WTC11 (cell line): ENCODE results near the gene CD69. TPM values are rescaled to one million over a fixed set of nuclear protein-coding genes. Genes with fewer than 3 reads are reported as not detected.

Experiments
- ATAC-seq: fragments of 200-7000 bp; cut with Tn5 transposase; 2 replicates; pipeline ENCODE4 v1.10.0; 2021; ENCODE audit warnings: mild to moderate bottlenecking, moderate library complexity
- CTCF ChIA-PET: fragments of 300-600 bp; sonication (Branson Sonifier 250); formaldehyde crosslinking; loops from one replicate; lab custom pipeline; 2021; ENCODE audit warnings: antibody characterized with exemption; lab: Charles Lee
- POLR2A ChIA-PET: fragments of 350-600 bp; sonication (Branson Sonifier 250); formaldehyde crosslinking; loops from one replicate; lab custom pipeline; 2021; ENCODE audit warnings: antibody characterized with exemption; lab: Charles Lee
- DNase-seq: peaks from one replicate; pipeline ENCODE4 v3.0.0; 2021; ENCODE audit warnings: low spot score
- H3K27ac Mint-ChIP-seq: 2 replicates; pipeline ENCODE4 v1.8.0; 2021; ENCODE audit warnings: mixed read lengths
- H3K27me3 Mint-ChIP-seq: 2 replicates; pipeline ENCODE4 v1.8.0; 2021; ENCODE audit warnings: low read depth, mild to moderate bottlenecking, moderate library complexity, mixed read lengths
- H3K36me3 Mint-ChIP-seq: 2 replicates; pipeline ENCODE4 v1.8.0; 2021; ENCODE audit warnings: mixed read lengths
- H3K4me1 Mint-ChIP-seq: 2 replicates; pipeline ENCODE4 v1.8.0; 2022; ENCODE audit warnings: mixed read lengths
- H3K4me3 Mint-ChIP-seq: 2 replicates; pipeline ENCODE4 v1.8.0; 2021; ENCODE audit warnings: mild to moderate bottlenecking, moderate library complexity, mixed read lengths
- H3K9me3 Mint-ChIP-seq: 2 replicates; pipeline ENCODE4 v1.8.0; 2021; ENCODE audit warnings: mixed read lengths
- ARID4B ChIP-seq: sonication (generic); formaldehyde crosslinking; IDR thresholded peaks from 2 replicates; pipeline ENCODE4 v1.8.0; 2023; ENCODE audit warnings: missing genetic modification reagents, mild to moderate bottlenecking, borderline replicate concordance
- ATF1 ChIP-seq: sonication (generic); formaldehyde crosslinking; IDR thresholded peaks from 2 replicates; pipeline ENCODE4 v1.8.1; 2023; ENCODE audit warnings: mild to moderate bottlenecking, moderate library complexity, missing genetic modification reagents
- CREB1 ChIP-seq: sonication (generic); formaldehyde crosslinking; IDR thresholded peaks from 2 replicates; pipeline ENCODE4 v1.8.0; 2023; ENCODE audit warnings: mild to moderate bottlenecking, missing genetic modification reagents
- ETV6 ChIP-seq: sonication (generic); formaldehyde crosslinking; IDR thresholded peaks from 2 replicates; pipeline ENCODE4 v1.8.1; 2022; ENCODE audit warnings: mild to moderate bottlenecking, missing genetic modification reagents
- FOXK1 ChIP-seq: sonication (generic); formaldehyde crosslinking; IDR thresholded peaks from 2 replicates; pipeline ENCODE4 v1.8.0; 2022; ENCODE audit warnings: mild to moderate bottlenecking, moderate library complexity, missing genetic modification reagents
- FOXP4 ChIP-seq: sonication (generic); formaldehyde crosslinking; IDR thresholded peaks from 2 replicates; pipeline ENCODE4 v1.8.0; 2022; ENCODE audit warnings: mild to moderate bottlenecking, missing genetic modification reagents
- IRF2 ChIP-seq: sonication (generic); formaldehyde crosslinking; IDR thresholded peaks from 2 replicates; pipeline ENCODE4 v1.8.0; 2022; ENCODE audit warnings: low read depth, missing genetic modification reagents, borderline replicate concordance
- MYBL2 ChIP-seq: sonication (generic); formaldehyde crosslinking; IDR thresholded peaks from 2 replicates; pipeline ENCODE4 v1.8.1; 2023; ENCODE audit warnings: mild to moderate bottlenecking, moderate library complexity, missing genetic modification reagents
- NR2C2 ChIP-seq: sonication (generic); formaldehyde crosslinking; IDR thresholded peaks from 2 replicates; pipeline ENCODE4 v1.8.0; 2022; ENCODE audit warnings: mild to moderate bottlenecking, missing genetic modification reagents
- NR3C1 ChIP-seq: sonication (generic); formaldehyde crosslinking; conservative IDR thresholded peaks from 2 replicates; pipeline ENCODE4 v1.8.1; 2023; ENCODE audit warnings: low read depth, mild to moderate bottlenecking, missing genetic modification reagents
- RELA ChIP-seq: sonication (generic); formaldehyde crosslinking; IDR thresholded peaks from 2 replicates; pipeline ENCODE4 v1.8.1; 2022; ENCODE audit warnings: missing genetic modification reagents, mild to moderate bottlenecking, borderline replicate concordance
- RORB ChIP-seq: fragments of 250-450 bp; sonication (Bioruptor Pico); IDR thresholded peaks from 2 replicates; pipeline ENCODE4 v1.9.0; 2021; ENCODE audit warnings: mild to moderate bottlenecking
- SMAD4 ChIP-seq: sonication (generic); formaldehyde crosslinking; IDR thresholded peaks from 2 replicates; pipeline ENCODE4 v1.8.0; 2022; ENCODE audit warnings: mild to moderate bottlenecking, missing genetic modification reagents
- SP1 ChIP-seq: sonication (generic); formaldehyde crosslinking; conservative IDR thresholded peaks from 2 replicates; pipeline ENCODE4 v1.8.1; 2022; ENCODE audit warnings: missing genetic modification reagents
- TEAD1 ChIP-seq: sonication (generic); formaldehyde crosslinking; IDR thresholded peaks from 2 replicates; pipeline ENCODE4 v1.8.0; 2022; ENCODE audit warnings: mild to moderate bottlenecking, missing genetic modification reagents
- ZMAT4 ChIP-seq: fragments of 250-450 bp; sonication (Bioruptor Pico); IDR thresholded peaks from 2 replicates; pipeline ENCODE4 v1.9.0; 2021; ENCODE audit warnings: mild to moderate bottlenecking
- ZNF219 ChIP-seq: sonication (generic); formaldehyde crosslinking; IDR thresholded peaks from 2 replicates; pipeline ENCODE4 v1.8.0; 2023; ENCODE audit warnings: missing genetic modification reagents, mild to moderate bottlenecking, borderline replicate concordance
- ZNF423 ChIP-seq: fragments of 250-450 bp; sonication (Bioruptor Pico); IDR thresholded peaks from 2 replicates; pipeline ENCODE4 v2.1.2; 2022; ENCODE audit warnings: mild to moderate bottlenecking, moderate library complexity
- total RNA-seq: library from RNA; stranded (reverse); gene quantifications from 3 replicates; pipeline ENCODE4 v1.2.3, GENCODE V29; 2021

The CD69 gene
- total RNA-seq, 1 experiment from 2014 or later, result 0.42 TPM

GRCh38 chr12:9754099-9754927, 6.4 kb downstream of the CD69 start:
- Mint-ChIP-seq H3K9me3 (no peaks in the 10 kb centered on the region), H3K27ac (no peak overlapping the region), H3K4me1 (peaks cover 16% of the 10 kb centered on the region), H3K4me3 (no peak overlapping the region), H3K36me3 (no peaks in the 10 kb centered on the region), H3K27me3 (no peaks in the 10 kb centered on the region)
- DNase-seq, result no peak
- TF ChIP-seq RELA, result no peak
- TF ChIP-seq ARID4B (CRISPR knock-in tag), result no peak
- no peak for TF ChIP-seq CREB1
- no peak for TF ChIP-seq TEAD1
- no peak for TF ChIP-seq FOXK1 (CRISPR knock-in tag)
- no peak for TF ChIP-seq ZNF219 (CRISPR knock-in tag)
- POLR2A ChIA-PET, result no interaction called here
- no peak for ATAC-seq
- CTCF ChIA-PET, result interaction anchor here (3.7 kb wide), 1 partner anchor 44 kb away, joined by 22 read pairs; no protein-coding TSS in a partner anchor

- Mint-ChIP-seq H3K36me3 (no peaks in the 10 kb centered on the region), H3K4me3 (no peak overlapping the region), H3K4me1 (peaks cover 16% of the 10 kb centered on the region), H3K9me3 (no peaks in the 10 kb centered on the region), H3K27me3 (no peaks in the 10 kb centered on the region), H3K27ac (no peak overlapping the region)
- TF ChIP-seq FOXP4 (CRISPR knock-in tag), result no peak
- TF ChIP-seq RORB (CRISPR knock-in tag), result no peak
- TF ChIP-seq MYBL2 (CRISPR knock-in tag), result no peak
- TF ChIP-seq ETV6 (CRISPR knock-in tag), result no peak
- no peak for TF ChIP-seq NR2C2 (CRISPR knock-in tag)
- no peak for TF ChIP-seq ZNF423 (CRISPR knock-in tag)
- no peak for TF ChIP-seq NR3C1 (CRISPR knock-in tag)
- TF ChIP-seq SP1 (CRISPR knock-in tag), result no peak
- no peak for TF ChIP-seq IRF2
- TF ChIP-seq ZMAT4 (CRISPR knock-in tag), result no peak
- TF ChIP-seq FOXK1 (CRISPR knock-in tag), result no peak
- no peak for TF ChIP-seq ATF1 (CRISPR knock-in tag)
- no peak for TF ChIP-seq SMAD4
- CTCF ChIA-PET, result interaction anchor here (1.9 kb wide), 1 partner anchor 44 kb away, joined by 12 read pairs; no protein-coding TSS in a partner anchor
- ATAC-seq (no peak), DNase-seq (no peak)
- POLR2A ChIA-PET, result no interaction called here
Observed at GRCh38 chr12:9753498-9753897, 7.2 kb downstream of the CD69 start.
